Measurements from ENCODE around the gene EYA2.

EYA2 gene

DNA sequence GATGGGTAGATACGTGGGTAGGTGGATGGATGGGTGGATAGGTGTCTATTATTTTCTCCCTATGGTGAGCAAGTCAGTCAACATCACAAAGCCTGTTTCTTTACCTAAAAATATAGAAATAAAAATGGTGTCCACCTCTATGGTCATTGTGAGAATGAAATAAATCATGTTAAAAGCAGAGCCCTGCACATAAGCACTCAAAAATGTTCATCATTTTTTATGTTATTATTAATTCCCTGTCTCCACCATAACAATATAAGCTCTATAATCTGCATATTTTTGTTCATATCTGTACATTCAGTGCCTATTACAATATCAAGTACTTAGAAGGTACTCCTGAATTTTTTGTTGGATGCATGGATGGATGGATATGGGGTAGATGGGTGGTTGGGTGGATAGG lies 284.2 kb downstream of the EYA2 start:
- peaks cover 0 to 24% (median 0%) of the 10 kb centered on the region in 3 donors for H3K36me3 ChIP-seq
- intact Hi-C loops (cut with DNase I; ENCODE audit: low total_unique reads), result no loop called here
- H3K27me3 ChIP-seq, result no peaks in the 10 kb centered on the region
- no peak overlapping the region for H3K27ac ChIP-seq
- no peaks in the 10 kb centered on the region for H3K4me1 ChIP-seq
- TF ChIP-seq, protein P1, sequence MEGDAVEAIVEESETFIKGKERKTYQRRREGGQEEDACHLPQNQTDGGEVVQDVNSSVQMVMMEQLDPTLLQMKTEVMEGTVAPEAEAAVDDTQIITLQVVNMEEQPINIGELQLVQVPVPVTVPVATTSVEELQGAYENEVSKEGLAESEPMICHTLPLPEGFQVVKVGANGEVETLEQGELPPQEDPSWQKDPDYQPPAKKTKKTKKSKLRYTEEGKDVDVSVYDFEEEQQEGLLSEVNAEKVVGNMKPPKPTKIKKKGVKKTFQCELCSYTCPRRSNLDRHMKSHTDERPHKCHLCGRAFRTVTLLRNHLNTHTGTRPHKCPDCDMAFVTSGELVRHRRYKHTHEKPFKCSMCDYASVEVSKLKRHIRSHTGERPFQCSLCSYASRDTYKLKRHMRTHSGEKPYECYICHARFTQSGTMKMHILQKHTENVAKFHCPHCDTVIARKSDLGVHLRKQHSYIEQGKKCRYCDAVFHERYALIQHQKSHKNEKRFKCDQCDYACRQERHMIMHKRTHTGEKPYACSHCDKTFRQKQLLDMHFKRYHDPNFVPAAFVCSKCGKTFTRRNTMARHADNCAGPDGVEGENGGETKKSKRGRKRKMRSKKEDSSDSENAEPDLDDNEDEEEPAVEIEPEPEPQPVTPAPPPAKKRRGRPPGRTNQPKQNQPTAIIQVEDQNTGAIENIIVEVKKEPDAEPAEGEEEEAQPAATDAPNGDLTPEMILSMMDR (IDR thresholded peaks at IDR 0.05), result no peak
- H3K9me3 ChIP-seq, result no peaks in the 10 kb centered on the region
- DNase-seq, result no peak
- H3K4me3 ChIP-seq, result no peak overlapping the region

DNA sequence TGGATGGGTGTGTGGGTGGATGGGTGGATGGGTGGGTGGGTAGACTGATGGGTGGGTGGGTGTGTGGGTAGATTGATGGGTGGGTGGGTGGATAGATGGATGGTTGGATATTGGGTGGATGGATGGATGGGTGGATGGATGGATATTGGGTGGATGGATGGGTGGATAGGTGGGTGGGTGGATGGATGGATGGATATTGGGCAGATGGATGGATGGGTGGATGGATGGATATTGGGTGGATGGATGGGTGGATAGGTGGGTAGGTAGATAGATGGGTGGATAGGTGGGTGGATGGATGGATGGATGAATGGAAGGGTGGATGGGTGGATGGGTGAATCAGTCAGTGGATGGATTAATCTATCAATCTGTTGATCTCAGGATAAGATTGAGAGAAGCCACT lies 284.6 kb downstream of the EYA2 start:
- H3K36me3 ChIP-seq, result peaks cover 0 to 24% (median 0%) of the 10 kb centered on the region in 3 donors
- H3K27ac ChIP-seq, result no peak overlapping the region
- no peaks in the 10 kb centered on the region for H3K9me3 ChIP-seq
- TF ChIP-seq, protein P1 (IDR thresholded peaks at IDR 0.05), result no peak
- H3K27me3 ChIP-seq, result no peaks in the 10 kb centered on the region
- no peak for DNase-seq
- intact Hi-C loops (cut with DNase I; ENCODE audit: low total_unique reads), result no loop called here
- no peaks in the 10 kb centered on the region for H3K4me1 ChIP-seq
- H3K4me3 ChIP-seq, result no peak overlapping the region

DNA sequence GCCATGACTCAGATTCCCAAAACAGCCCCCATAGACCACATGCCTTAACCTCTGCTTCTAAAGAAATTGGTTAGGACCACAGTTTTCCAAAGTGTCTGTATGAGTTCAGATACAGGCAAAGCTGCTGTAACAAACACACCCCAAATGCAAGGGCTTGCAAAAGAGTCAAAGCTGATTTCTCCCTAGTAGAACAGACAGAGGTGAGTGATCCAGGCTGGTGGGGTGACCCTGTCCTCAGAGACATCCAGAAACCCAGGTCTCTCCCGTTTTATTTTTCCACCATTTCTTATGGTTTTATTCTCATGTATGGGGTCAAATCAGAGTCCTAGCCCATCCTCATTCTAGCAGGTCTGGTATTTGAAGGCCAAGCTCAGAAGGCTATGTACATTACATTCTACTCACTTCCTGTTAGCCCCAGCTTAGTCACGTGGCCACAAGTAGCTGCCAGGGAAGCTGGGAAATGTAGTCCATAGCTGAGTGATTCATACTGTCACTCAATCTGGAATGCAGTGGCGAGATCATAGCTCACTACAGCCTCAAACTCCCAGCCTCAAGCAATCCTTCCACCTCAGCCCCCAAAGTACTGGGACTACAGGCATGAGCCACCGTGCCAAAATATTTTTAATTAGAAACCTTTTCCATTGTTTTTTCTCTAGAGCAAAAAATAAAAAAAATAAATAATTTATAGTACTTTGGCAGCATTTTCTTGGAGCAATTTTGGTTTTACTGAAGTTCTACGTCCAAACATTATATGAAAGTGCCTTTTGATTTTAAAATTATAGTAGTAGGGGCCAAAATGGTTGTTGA lies 286.6 kb downstream of the EYA2 start:
- Histone ChIP-seq H3K36me3 (peaks cover 0 to 9% (median 0%) of the 10 kb centered on the region in 3 donors), H3K27ac (no peak overlapping the region)
- TF ChIP-seq, protein P1 (IDR thresholded peaks at IDR 0.05), result no peak

DNA sequence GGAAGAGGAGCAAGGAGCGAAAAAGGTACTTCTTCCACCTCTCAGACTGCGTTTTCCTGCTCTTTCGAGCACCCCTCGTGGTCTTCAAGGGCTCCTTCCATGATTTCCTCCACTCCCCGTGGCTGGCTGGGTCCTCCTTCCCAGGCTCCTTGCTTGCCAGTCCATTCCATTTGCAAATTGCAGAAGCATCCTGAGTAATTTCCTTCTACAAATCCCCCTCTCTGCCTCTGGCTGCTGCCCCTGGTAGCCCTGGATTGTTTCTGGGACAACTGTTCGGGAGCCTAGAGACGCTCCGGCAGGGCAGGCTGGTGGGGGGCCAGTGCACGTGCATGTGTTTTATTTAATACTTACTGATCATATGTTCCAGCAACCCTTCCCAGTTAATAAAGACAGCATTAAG lies 288.7 kb downstream of the EYA2 start:
- H3K27ac ChIP-seq, result no peak overlapping the region
- peaks cover 0 to 9% (median 0%) of the 10 kb centered on the region in 3 donors for H3K36me3 ChIP-seq
- no peaks in the 10 kb centered on the region for H3K27me3 ChIP-seq
- no peaks in the 10 kb centered on the region for H3K4me1 ChIP-seq
- no peak overlapping the region for H3K4me3 ChIP-seq
- TF ChIP-seq, protein P1 (IDR thresholded peaks at IDR 0.05), result no peak
- no peaks in the 10 kb centered on the region for H3K9me3 ChIP-seq
- no peak for DNase-seq
- intact Hi-C loops (cut with DNase I; ENCODE audit: low total_unique reads), result no loop called here

More for the DNA sequence above, 286.6 kb downstream of the EYA2 start:
- Histone ChIP-seq H3K4me3 (no peak overlapping the region), H3K9me3 (no peaks in the 10 kb centered on the region), H3K4me1 (no peaks in the 10 kb centered on the region), H3K27me3 (no peaks in the 10 kb centered on the region)
- DNase-seq, result no peak
- intact Hi-C loops (cut with DNase I; ENCODE audit: low total_unique reads), result no loop called here

DNA sequence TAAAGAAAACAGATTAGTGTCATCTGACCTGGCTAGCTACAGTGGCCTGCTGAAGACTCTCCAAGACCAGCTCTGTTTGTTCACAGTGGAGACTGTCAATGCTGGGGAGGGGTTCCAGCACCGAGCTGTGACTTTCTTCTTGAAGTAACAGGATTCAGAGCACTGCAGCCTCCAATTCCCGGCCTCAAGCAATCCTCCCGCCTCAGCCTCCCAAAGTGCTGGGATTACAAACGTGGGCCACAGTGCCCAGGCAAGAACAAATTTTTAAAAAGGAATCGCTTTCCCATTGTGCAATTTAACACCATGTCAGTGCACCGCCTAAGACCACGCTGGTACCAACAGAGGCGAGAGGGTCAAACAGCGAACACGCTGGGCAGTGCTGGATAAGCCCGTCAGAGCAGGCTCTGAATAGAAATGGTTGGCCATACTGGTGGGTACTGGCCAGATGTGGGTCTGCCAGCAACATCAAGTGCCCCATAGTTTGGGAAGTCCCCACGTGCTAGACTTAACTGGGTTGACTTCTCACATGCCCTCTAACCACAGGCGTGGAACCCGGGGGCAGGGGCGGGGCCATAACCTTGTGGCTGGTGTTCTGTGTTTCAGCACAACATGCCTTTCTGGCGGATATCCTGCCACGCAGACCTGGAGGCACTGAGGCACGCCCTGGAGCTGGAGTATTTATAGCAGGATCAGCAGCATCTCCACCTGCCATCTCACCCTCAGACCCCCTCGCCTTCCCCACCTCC lies 293.0 kb downstream of the EYA2 start:
- Histone ChIP-seq H3K4me3 (no peak overlapping the region), H3K9me3 (no peaks in the 10 kb centered on the region), H3K4me1 (peaks cover 0 to 4% (median 0%) of the 10 kb centered on the region in 4 donors), H3K27ac (no peak overlapping the region), H3K27me3 (no peaks in the 10 kb centered on the region), H3K36me3 (no peaks in the 10 kb centered on the region)
- TF ChIP-seq, protein P1 (IDR thresholded peaks at IDR 0.05), result no peak
- no peak for DNase-seq
- intact Hi-C loops (cut with DNase I; ENCODE audit: low total_unique reads), result no loop called here

Data from tibial artery (tissue), 4 donors.